Stimulated activated CD4-positive, alpha-beta T cell treated with anti-CD3 and anti-CD28 coated beads, Interleukin-15, amount 100 ng/mL, for 48 hours (primary cell): ENCODE data around the gene PRLR.
"Not testable (repeated sequence)": the region's sequence is repeated elsewhere in the genome, so short reads cannot be mapped to it uniquely, and the experiment has no call there.

Experiments used
- DNase-seq, 2 donors: peaks; one replicate each; pipeline ENCODE4 v3.0.0-alpha.2; 2020; ENCODE audit warnings: low read depth in 2 of 2

Gene PRLR

DNA sequence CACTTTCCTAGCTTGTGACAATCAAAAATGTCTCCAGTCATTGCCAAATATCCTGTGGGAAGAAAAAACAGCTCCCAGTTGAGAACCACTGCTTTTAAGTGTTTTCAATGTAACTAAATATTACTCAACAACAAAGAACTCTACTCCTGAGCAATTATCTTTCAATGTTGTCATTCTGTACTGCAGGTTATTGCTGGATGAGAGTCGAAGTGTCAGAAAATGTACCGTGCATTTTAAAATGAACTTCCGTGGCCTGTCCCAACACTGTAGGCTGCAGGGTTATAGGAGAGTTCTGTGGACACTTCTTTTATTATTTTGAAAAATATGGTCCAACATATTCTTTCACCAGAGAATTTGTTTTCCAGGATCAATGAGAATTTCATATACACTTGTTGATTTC is 147.8 kb downstream of the PRLR start:
- DNase-seq, result no peak

DNA sequence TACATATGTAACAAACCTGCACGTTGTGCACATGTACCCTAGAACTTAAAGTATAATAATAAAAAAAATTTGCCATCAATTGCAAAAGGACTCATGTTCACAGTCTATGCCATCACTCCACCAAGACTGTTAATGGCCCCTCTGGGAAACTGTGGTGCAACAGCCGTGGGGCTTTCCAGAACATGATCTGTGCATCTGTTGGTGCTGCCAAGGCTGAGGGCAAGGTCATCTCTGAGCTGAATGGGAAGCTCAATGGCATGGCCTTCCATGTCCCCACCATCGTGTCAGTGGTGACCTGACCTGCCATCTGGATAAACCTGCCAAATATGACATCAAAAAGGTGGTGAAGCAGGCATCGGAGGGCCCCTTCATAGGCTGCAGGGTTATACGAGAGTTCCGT is 149.2 kb downstream of the PRLR start:
- no peak for DNase-seq

DNA sequence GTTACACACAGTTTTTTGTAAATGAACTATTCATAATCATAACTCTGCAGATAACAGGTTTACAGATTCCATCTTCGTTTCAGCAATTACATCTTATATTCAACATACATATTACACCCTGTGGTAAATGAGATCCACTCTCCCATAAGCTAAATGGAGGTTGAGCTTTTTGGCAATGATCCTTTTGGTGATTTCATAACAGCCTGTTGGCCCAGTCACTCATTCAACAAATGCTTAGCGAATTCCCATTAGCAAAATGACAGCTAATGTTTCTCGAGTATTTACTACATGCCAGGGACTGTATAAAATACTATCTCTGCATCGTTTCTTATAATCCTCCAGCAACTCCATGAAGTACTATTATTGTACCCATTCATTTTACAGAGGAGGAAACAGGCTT is 157.1 kb downstream of the PRLR start:
- no peak for DNase-seq

DNA sequence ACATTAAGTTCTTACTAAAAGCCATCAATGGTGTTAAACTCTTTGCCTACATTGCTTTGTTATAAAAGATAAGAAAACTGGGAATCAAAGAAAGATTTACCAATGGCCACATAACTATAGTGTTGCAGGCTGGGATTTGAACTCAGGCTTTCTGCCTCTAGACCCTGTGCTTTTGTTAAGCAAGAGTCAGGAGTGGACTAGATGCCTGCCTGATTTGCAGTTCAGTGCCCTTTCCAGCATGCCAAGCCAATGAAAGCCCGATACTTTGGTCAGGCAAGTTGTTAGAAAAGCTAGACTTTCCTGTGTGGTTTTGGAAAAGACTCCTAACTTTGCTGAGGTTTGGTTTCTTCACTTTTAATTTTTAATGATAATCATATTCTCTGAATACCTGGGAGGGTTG is 161.1 kb downstream of the PRLR start:
- DNase-seq, result no peak

DNA sequence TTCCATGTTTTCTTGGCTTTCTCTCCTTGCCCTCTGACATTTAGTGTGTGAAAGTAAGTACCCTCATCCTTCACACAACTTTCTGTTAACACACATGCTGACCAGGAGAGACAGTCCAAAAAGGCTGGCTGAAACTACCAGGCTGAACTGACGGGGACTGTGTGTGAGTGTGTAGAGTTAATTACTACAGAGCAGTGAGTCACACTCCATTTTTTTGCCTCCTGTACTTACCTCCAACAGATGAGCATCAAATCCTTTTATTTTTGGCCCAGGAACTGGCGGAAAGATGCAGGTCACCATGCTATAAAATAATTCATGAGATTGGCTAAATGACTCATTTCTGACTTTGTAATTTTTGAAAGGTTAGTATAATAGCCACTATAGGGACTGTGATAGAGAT is 162.3 kb downstream of the PRLR start:
- DNase-seq, result no peak

DNA sequence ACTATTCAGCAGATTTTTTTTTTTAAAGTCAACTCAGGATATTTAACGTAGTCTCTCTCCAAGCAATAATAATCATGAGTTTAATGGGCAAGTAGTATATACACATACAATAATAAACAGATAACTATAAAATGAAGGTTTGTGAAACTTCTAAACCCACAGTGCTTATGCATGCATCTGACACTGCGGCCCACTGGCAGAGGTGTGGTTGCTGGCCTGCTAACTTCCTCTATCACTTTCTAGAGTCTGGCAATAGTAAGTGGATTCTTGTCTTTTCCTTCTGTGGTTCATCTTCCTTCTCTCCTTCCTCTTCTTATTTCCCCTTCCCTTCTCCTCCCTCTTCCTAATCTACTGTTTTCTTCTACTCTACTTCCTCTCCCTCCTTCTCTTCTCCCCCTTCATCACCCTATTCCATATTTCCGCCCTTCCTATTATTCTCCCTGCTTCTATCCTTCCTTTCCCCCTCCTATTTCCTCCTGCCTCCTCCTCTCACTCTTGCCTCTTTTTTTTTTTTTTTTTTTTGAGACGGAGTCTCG is 164.0 kb downstream of the PRLR start:
- no peak for DNase-seq

DNA sequence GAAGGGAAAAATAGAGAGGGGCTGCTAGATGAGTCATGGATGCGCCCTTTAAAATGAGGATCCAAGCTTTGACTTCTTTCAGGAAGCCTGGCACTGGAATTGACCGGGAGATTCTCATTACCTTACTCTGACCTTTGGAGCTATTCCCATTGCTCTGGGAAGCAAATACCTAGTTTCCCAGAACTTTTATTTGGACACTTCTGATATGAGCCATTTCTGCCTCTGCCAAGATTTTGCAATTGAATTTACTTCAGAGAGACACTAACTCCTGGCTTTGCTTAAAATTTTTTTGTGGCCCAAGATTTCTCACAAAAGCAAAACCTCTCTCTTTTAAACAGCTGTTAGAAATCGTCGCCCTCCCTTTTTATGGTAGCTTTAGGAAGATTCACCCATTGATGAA is 166.9 kb downstream of the PRLR start:
- no peak for DNase-seq

DNA sequence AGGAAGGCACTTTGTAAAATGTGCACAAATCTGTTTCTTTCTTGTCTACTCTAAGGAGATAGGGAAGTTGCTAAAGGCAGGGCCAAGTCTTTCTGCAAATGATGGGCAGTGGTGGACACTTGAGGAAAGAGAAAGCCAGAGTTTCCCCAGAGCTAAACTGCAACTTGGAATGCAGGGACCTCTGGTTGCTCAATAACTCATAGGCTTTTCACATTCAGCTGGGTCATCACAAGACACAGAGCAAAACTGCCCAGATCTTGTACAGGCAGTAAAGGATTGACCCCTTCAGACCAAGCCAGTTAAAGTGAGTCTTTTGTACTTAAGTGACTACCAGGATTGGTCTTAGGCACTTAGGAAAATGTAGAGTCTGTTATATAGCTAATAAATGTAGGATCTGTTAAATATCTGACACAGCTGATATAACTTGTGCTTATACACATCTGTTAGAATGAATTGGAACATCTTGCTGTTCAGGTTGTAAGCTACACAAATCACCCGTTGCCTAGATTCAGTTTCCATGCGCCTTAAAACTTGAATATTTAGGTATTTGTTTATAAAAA is 169.0 kb downstream of the PRLR start:
- DNase-seq, result no peak

DNA sequence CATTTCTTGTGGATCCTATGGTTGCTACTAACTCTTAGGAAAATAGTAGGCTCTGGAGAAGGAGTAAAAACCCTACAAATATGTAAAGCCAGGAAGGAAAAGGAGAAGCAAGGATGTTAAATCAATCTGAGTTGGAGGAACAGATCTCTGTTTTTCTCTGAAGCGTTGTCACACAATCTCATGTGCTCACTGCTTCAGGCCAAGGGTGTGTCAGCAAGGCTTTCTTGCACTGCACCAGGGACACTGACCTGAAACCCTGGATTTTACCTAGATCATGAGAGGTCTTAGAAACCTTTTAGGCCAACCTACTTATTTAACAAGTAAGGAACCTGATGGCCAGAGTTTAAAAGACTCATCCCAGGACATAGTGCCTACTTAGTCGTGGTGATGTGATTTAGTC is 170.1 kb downstream of the PRLR start:
- DNase-seq, result no peak

DNA sequence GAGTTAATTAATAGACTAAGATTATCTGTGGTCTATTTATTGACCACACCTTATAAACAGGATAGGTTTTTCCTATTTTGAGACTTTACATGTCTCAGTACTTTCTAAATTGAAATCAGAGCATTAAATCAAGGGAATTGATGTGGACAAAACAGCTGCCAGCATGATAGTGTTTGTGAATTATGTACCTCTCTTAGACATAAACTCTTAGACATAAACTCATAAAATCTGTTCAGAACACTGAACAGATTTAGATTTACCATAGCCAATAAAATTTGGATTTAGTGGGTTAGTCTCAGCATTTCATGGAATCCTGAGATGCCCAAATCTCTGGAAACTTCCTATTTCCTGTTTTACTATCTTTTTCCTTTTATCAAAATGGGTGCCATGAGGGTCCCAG is 171.0 kb downstream of the PRLR start:
- DNase-seq, result no peak

DNA sequence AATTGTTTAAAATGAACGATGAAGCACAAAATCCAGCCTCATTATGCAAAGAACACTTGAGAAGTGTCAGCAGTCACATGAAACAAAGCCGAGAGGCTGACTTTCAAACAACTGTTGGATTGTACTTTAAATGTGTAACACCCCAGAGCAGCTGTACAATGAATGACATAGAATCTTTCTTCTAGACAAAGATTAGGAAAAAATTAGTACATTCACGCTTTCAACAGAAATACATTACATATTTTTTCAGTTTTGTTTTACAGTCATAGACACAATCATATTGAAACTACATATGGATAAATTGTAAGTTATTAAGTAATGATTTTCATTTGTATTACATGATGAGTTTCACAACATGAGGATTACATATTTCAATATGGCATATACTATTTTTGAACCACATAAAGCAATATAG is 171.9 kb downstream of the PRLR start:
- no peak for DNase-seq

DNA sequence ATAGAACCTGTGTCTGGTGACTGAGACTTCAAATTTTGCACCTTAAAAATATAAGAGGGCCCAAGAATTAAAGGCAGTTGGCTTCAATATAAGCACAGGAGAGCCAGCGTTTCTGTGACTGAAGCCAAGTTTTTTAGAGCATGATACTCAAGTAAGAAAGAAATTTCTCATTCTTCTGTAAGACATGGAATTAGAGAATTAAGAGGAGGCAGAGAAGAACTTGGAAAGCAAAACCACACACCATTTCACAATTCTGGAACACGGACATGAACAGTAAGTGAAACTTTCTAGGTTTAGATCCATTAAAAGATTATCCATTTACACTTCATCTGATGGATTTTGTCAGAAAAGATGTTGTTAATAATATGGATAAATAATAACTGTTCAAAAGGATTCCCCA is 173.6 kb downstream of the PRLR start:
- no peak for DNase-seq

DNA sequence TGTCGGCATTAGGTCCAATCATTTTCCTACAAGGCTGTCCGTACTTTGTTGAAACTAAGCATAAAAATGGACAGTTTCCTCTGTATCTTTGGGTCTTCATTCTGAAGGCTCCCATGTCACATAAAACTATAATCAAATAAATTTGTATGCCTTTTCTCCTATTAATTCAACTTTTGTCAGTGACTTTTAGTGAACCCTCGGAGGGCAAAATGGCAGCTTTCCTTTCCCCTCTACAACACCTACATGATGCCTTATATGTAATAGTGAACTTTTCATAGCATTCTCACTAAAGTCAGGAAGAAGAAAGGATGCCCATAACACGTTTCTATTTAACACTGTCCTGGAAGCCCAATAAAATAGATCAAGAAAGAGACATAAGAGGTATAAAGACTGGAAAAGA is 177.4 kb downstream of the PRLR start:
- DNase-seq, result no peak

DNA sequence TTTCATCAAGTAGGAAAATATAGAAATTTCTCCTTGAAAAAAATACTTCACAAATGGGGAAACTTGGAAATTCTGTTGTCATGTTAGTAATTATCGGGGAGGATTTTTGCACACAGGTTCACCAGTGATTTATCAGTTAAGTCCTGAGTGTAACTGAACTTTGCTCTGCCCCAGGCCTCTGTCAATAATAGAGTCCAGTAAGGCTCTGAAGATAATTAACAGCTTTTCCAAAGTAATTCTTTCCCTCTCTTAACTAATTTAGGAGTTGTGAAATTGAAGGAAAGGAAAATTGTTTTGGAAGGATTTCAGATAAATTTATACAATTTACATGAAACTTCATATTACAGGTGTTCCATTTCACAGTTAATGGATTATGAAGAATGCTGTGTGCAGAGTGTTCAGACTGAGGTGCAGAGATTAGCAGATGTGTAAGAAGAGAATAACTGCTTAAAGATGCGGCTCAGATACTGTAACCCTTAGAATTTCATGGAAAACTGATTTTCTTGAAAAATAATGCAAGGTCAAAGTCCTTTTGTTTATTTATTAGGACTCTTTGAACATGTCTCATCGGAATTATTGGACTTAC is 179.7 kb downstream of the PRLR start:
- DNase-seq, result no peak

DNA sequence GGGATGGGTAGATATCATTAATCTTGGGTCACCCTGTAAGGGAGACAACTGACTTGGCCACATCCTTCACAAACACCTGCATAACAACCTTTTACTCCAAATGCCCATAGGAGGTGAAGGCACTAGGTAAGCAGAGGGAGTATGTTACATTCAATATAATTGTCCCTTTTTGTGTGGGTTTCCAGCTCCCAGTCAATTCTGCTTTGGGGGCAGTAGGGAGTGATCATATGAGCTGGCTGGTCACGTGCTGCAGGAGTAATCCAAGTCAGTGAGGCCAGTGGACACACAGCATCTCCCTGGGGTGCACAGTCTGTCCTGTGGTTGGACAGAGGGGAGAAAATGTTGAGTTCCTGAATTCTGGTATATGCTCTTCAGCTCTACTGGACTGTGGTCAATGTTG is 181.4 kb downstream of the PRLR start:
- no peak for DNase-seq

DNA sequence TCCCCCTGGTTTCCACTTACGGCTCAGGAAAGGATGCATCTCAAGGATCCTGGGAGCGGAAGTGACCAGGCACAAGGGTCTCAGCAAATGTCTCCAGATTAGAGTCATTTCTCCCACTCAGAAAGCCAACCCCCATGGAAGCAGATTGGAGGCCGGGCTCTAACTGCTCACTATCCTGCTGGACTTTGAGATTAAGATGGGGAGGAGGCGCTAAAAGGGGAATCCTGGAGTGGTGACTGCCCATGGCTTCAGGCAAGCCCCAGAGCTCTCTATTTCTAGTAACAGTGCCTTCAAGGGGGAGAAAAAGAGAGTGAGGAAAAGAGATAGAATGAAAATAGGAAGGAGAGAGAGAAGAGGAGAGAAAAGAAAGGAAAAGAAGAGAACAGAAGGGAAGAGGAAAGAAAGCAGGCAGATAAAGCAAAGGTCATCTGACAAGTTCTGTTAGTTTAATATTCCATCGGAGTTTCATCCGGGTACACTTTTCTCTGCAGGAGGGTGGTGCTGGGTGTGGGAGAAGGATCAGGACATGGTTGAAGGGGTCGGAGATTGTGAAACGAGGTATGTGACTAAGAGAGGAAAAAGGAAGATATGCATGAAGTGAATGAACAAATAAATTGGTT is 182.4 kb downstream of the PRLR start, which contains the start of gene AGXT2:
TSS of gene AGXT2 (minus strand) at position 165 of the 620 bp plus-strand sequence. CDS start at position 108, 57 bp downstream.
- DNase-seq, result no peak

DNA sequence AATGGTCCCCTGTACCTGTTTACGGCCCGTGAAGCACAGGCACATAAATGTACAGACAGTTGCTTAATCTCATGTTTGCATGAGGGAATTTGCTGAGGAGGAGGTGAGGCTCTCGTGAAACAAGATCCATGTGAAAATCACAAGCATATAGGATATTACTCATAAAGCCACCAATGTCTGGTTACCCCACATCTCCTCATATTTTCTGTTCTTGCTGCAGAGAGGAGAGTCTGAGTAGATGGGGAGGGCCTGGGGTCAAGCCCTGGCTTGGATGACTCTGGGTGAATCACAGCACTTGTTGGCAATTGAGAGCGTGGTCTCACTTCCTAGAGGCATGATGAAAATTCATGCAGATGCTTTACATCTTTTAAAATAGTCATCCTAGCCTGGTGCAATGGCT is 183.5 kb downstream of the PRLR start:
- DNase-seq, result no peak

DNA sequence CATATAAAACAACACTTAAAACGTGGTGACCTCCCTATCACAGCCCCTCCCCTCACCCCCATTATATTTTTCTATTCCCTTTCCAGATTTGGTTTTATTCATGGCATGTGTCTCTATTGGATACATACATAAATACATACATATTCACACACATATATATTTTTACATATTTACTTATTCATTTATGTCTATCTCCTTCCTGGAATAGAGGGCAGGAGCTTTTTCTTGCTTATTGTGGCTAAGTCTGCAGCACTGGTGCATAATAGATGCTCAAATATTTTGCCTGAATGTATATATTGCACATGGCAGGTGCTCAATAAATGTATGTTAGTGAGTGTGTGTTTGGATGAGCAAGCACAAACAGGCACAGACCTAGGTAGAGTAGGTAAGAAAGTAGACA is 185.0 kb downstream of the PRLR start:
- no peak for DNase-seq

DNA sequence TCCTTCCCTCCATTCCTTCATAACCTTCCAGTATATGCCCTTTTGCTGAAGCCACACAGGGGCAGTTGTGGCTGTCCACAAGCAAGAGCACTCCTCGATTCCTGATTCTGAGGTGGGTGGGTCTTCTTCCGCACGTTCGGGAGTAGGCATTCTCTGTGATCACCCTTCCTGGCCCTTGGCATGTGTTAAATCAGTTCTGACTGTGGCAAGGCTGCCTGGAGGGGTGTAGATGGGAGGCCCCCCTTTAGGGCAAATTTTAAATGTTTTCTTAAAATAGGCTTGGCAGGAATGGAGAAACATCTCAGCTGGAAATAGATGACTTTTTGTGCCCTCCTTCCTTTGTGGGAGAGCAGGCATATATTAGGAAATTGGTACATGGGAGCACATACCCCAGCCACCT is 185.6 kb downstream of the PRLR start:
- no peak for DNase-seq

DNA sequence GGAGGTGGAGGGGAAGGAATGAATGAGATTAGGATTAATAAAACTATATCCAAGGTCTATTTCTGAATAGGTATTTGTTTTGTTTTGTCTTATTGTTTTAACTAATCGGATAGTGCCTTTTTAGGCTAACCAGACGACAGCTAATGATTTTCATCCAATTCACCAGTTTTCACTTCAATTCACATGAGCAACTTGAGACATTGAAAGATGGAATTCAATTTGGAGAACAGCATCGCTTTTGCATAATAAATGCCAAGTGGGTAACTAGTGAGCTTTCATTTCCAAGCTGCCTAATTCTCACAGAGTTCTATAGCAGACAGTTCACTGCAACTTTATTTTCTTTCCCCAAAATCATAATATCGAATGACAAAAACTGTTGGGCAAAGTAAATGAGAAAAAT is 187.5 kb downstream of the PRLR start:
- no peak for DNase-seq

DNA sequence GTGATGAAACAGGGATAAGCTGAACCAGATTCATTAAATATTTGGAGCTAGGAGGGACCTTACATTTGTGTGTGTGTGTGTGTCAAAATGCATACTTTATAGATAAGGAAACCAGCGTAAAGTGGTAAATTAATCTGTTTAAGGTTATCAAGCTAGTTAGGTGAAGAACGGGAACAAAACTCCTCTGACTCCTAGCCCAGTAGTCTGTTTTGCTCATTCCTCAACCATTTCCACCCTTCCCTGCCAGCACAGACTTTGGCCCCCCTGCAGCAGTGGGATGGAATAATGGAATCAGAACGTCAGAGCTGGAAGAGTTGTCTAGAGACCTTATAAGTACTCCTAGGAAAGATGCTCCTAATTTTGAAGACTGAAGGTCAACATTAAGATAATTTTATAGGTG is 189.0 kb downstream of the PRLR start:
- no peak for DNase-seq

DNA sequence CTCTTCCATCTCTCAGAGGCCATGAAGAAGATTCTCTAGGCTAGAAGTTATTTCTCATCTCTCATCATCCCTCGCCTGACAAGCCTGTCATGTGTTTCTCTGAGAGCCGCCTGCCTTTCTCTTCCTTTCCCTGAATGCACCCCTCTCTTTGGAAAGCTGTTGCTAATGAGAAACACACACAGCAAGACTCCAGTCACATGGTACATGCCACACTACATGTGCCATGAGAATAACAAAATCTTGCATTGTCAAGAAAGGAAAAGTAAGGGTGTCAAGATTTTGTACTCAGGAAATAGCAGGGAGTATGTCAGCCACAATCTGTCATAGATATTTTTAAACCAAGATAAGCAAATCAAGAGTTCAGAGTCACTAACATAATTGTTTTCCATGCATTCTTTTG is 191.4 kb downstream of the PRLR start:
- no peak for DNase-seq

DNA sequence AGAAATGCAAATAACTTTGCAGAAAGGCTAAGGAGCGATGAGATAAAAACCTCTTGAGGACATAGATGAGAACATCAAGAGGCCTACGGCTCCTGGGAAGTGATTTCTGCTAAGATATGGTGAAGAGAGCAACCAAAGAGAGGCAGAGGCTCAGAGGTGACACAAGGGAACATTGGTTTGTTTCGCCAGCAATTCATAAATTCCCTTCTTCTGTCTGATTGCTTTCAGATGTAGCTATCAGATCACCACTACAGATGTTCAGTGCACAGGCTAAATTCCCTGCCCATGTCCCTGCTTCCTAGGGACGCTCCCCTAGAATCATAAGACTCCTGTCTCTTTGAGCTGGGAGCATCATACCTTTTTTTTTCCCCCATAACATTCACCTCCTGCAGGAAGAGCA is 193.8 kb downstream of the PRLR start:
- DNase-seq, result no peak

DNA sequence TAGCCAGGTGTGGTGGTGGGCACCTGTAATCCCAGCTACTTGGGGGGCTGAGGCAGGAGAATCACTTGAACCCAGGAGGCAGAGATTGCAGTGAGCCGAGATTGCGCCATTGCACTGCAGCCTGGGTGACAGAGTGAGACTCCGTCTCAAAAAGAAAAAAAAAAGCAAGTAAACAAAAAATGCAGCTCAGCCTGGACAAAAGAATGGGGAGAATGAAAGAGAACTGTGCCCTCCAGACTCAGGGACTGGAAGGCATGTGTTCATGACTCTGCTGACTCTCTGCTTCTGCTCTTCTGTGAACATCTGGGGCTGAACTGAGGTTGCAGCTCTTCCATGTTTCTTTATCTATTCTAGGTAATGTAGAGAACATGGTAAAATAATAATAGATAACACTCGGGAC is 194.4 kb downstream of the PRLR start:
- not testable (repeated sequence) for DNase-seq
